Globus pallidus (tissue), 1 donor: ENCODE data around the gene CBL.

ENCODE experiments used
- DNase-seq: peaks from one replicate; pipeline ENCODE4 v3.0.0-alpha.2; 2015; ENCODE audit warnings: low spot score

The CBL gene

GRCh38 chr11:119334174-119334930 lies 128.2 kb downstream of the CBL start, which contains the start of gene RNF26:
Gene RNF26, plus strand, starts transcription at chr11:119334527. Its CDS starts 596 bp downstream, at chr11:119335123.
- DNase-seq, result peak; percentile 99

DNA sequence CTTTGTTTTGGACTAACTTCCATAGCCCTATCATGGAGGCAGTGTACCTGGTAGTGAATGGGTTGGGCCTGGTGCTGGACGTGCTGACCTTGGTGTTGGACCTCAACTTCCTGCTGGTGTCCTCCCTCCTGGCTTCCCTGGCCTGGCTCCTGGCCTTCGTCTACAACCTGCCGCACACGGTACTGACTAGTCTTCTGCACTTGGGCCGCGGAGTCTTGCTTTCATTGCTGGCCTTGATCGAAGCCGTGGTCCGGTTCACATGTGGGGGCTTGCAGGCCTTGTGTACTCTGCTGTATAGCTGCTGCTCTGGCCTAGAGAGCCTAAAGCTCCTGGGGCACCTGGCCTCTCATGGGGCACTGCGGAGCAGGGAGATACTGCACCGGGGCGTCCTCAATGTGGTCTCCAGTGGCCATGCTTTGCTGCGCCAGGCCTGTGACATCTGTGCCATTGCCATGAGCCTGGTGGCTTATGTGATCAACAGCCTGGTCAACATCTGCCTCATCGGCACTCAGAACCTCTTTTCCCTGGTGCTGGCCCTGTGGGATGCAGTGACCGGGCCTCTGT lies 129.0 kb downstream of the CBL start:
- no peak for DNase-seq

DNA sequence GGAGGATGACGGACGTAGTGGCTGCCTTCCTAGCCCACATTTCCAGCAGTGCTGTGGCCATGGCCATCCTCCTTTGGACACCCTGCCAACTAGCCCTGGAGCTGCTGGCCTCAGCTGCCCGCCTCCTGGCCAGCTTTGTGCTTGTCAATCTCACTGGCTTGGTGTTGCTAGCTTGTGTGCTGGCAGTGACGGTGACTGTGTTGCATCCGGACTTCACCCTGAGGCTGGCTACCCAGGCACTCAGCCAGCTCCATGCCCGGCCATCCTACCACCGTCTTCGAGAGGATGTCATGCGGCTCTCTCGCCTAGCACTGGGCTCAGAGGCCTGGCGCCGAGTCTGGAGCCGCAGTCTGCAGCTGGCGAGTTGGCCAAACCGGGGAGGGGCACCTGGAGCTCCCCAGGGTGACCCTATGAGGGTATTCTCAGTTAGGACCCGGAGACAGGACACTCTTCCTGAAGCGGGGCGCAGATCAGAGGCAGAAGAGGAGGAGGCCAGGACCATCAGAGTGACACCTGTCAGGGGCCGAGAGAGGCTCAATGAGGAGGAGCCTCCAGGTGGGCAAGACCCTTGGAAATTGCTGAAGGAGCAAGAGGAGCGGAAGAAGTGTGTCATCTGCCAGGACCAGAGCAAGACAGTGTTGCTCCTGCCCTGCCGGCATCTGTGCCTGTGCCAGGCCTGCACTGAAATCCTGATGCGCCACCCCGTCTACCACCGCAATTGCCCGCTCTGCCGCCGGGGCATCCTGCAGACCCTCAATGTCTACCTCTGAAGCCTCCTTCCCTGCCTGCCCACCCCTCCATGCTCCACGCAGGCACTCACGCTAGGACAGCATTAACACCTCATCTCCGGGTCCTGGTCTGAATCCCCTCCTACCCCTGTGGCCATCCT lies 129.8 kb downstream of the CBL start:
- peak; percentile 53 for DNase-seq

DNA sequence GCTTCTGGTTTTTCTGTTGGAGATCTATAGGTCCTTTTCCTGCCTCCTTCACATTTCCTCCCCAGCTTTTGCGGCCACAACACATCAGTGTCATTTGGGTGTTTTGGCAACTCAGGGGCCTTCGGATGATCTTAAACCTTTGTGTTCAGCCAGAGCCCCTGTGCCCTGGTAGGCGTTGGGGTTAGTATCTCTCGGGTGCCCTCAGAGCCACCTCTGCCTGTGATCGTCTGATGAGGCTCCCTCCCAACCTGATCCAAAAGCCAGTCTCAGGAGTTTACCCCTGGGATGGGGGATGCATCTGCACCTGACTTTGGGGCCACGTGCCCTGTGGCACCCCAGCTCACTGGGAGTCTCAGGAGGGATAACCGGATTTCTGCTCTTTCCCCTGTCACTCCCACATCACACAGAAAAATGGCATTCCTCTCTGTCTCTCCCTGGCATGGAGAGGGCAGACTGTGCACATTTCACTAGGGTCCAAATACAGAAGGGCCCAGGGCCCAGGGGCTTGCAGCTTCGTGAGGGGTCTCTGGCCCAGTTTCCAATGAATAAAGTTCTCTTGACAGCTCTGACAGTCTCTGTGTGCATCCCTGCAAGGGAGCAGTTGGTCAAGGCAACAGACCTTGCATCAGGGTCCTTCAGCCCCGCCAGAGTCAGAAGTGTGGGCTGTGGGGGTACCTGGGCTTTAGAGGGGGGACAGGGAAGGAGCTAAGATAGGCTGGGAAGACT lies 130.8 kb downstream of the CBL start:
- DNase-seq, result no peak

DNA sequence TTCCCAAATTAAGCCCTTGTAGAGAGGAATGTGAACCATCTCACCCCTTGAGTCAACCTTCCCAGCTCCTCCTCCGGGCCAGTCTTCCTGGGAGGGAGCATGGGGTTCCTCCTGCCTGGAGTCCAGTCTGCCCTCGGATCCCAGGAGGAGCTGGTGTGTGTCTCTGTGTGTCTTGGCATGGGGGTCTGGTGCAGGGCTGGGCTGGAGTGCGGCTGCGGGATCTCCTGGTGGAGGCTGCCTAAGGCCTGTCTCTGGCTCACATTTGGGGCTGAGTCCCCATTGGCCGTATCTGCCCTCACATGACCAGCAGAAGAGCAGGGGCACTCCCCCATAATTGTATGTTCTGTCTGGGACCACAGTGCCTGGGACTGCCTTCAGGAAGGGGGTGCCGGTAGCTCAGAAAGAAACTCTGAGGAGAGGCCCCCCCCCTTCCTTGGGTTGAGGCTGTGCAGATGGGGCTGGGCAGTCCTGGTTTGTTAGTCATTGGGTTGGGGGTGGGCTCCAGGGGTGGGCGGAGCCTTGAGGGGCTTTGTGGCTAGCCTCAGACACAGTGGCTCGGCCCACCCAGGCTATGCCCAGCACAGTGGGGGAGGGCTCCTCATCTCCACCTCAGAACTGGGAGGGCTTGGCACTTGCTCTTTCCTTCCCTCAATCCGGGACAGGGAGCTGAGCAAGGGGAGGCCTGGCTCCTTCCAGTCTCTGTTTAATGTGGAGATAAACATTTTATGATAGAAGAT lies 131.6 kb downstream of the CBL start:
- no peak for DNase-seq

DNA sequence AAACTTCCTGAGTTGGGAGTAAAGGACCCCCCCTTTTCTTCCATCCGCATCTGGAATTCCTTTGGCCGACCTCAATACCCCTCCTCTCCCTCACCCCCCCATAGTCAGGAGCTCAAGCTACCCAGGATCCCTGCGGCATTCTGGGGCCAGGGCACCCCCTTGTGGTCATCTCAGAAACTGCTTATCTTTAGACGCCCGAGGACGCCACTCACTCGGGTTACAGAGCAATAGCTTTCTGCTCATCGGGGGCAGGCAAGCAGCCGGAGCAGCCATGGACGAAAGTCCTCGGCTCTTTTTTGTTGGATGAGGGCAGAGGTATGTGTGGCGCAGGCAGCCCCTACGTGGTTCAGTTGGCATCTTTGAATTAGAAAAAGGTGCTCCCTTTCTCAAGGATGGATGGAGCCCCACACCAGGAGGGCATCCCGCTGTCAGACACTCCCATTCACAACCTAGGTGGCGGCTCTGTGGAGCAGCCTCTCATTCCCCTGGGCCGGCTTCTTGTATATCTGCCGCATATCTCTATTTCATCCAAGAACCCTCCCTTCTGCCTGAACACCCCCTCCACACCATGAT lies 132.3 kb downstream of the CBL start:
- peak; percentile 84 for DNase-seq

DNA sequence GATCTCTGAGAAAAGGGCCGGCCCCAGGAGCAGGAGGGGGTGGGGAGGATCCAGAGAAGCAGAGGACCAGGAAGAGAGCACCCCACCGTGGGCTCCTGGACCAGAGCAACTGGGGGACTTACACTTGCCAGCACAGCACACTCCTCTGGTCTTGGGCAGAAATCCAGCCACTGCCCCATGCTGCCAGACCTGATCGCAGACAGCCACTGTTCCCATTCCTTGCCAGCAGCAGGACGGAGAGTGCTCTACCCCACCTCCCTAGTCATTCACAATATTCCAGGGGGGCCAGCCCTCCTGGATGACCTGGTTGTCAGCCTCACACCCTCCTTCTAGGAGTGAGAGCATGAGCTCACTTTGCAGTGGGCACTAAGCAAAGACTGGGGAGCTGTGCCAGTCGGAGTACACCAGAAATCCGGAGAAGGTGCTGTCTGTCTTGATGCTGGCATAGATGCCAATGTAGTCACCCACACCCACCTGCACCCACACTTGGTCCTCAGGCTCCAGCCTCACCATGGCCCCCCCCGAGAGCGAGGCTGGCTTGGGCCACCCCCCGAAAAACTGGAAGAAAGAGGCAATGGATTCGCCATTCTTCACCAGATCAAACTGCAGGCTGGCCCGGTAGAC lies 132.9 kb downstream of the CBL start:
- peak; percentile 45 for DNase-seq

- DNase-seq, result peak; percentile 81
Measured at GRCh38 chr11:119339589-119340334, 133.6 kb downstream of the CBL start.

DNA sequence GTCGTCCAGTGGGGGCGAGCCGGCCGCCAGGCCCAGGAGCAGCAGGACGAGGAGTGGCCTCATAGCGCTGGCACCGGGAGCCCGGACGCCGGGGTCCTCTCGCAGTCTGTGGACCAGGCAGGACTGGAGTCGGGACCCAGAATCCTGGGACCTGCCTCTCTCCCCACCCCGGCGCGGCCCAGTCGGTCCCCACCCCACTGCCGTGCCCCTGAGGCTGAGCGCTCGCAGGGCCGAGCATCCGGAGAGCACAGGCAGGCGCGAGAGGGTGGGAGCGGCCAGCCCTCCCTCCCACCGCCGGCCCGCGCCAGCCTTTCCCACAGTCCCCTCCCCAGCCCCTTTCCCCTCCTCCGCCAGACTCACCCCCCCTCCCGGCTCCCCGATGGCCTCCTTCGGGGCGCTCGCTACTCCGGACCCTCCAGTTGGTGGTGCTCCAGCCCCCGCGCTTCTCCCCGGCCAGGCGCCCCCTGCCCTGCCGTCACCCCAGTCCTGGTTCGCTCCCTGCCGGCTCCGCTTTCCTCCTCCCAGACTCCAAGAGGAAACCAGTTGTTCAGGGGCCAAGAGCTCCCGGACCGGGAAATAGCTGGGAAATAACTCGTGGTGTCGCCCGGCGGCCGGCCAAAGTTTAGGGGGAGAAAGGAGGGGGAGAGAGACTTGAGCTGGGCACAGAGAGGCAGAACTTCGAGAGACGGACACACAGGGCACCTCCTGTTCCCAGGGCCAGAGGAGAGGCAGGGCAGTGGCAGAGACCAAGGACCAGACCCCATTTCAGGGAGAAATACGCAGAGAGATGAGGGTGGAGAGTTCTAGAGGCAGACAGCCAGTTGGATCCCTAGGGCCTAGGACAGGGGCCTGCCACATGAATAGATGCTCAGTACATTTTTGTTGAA lies 134.4 kb downstream of the CBL start, which contains the start of gene C1QTNF5:
Gene C1QTNF5 (minus strand): TSS at position 549 of the 887 bp plus-strand sequence. CDS start 486 bp downstream, at position 63.
- peak; percentile 87 for DNase-seq

- DNase-seq, result no peak
Measured at GRCh38 chr11:119341222-119342022, 135.3 kb downstream of the CBL start.

- no peak for DNase-seq
Measured at GRCh38 chr11:119342023-119342300, 135.8 kb downstream of the CBL start.

- no peak for DNase-seq
Measured at GRCh38 chr11:119342362-119343130, 136.4 kb downstream of the CBL start.

DNA sequence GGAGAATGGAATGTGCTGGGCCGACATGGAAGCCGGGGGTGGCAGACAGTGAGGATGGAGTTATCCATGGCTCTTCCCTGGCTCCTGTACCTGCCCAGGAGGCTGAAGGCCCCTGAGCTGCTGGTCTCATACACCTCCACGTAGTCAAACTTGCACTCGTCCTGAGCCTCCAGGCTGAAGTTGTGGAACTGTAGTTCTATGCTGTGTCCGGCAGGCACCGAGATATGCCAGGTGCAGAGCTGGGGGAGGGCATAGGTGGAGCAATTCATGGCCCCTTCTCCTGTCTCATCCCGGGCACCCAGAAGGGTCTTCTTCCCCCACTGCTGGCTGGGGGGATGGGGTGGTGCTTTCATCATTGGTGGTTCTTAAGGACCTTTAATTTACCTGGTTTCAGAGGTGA lies 137.6 kb downstream of the CBL start:
- DNase-seq, result no peak

GRCh38 chr11:119344291-119345010 lies 138.3 kb downstream of the CBL start:
- no peak for DNase-seq

- no peak for DNase-seq
Measured at GRCh38 chr11:119345685-119346084, 139.5 kb downstream of the CBL start.

- DNase-seq, result no peak
Measured at GRCh38 chr11:119346605-119347004, 140.5 kb downstream of the CBL start, which contains the start of gene MFRP. Gene MFRP, minus strand, starts transcription at chr11:119346705. Its CDS starts 192 bp downstream, at chr11:119346513.
